Measurements from ENCODE around the gene NSD2.
"Not testable (repeated sequence)": the region's sequence is repeated elsewhere in the genome, so short reads cannot be mapped to it uniquely, and the experiment has no call there.

NSD2 gene

DNA sequence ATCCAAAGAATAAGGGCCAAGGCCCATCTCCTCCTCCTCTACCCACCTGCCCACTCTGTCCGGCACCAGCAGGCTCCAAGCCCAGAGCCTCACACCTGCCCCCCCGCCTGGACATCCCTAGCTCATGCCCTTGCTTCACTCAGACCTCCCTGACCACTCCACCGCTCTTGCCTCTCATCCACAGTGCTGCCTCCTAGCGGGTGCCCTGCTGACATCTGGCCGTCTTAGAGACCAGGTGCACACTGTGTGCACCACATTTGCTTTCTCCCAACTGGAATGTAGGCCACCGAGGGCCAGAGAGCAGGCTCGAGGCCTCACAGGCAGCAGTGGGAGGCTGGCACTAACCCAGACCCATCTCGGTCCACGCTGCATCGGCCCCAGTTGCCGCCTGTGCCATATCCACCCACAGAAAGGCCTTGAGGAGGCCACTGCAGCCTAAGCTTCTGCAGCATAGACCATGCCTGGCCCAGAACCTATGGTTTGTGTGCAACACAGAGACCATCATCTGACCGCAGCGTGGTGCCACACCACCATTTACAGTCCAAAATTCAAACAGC, 28.8 kb upstream of the NSD2 start:
- DNase-seq: no peak

DNA sequence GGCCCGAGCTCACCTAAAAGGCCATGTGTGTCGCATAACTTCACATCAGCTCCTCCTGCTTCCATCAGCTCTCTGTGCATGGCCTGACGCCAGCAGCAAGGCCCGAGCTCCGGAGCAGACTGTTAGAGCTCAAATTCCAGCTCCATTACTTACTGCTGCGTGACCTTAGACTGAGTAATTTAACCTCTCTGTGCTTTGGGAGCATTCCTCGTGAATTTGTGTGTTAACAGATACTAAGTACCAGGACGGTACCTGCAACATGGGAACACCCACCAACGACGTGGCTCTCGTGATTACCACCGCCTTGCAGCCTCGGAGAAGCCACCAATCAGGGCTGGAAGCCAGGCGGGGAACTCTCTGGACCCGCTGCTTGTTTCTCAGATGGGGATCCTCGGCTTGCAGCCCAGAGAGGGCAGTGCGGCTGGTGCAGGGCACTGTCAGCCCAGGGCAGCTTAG, 28.2 kb upstream of the NSD2 start:
- no peak for DNase-seq

DNA sequence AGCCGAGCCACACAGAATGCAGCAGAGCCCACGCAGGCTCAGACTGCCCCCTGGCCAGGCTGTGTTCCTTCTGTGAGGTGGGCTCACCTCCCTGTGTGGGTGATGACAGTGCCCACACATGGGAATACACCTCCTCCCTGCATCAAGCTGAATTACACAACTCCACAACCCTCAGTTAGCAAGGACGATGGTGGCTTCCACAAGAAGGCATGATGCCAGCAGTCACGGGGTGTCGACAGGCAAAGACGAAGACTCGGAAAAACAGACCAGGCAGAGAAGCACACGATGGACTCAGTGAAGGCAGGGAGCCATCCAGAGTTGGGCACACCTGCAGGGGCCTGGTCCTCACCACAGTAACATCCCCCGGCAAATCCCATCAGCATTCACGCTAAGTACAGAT, 27.3 kb upstream of the NSD2 start:
- DNase-seq: no peak

GRCh38 chr4:1844618-1845017, 26.6 kb upstream of the NSD2 start:
- DNase-seq: not testable (repeated sequence)

DNA sequence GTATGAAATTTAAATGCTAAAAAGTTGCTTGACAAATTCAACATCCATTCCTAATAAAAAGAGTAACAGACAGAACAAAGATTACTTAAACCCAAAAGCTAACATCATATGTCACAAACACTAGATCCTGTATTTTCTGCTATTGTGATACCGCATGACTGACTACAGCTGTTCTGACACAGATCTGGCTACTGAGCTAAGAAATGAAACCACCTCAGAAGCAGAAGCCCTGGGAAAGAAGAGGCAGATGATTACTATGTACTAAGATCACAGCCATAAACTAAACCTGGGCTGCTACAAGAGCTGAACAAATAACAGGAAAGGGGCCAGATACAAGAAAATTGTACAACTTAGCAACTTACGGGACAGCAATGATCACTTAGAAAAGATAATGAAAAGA, 24.6 kb upstream of the NSD2 start:
- DNase-seq: no peak

DNA sequence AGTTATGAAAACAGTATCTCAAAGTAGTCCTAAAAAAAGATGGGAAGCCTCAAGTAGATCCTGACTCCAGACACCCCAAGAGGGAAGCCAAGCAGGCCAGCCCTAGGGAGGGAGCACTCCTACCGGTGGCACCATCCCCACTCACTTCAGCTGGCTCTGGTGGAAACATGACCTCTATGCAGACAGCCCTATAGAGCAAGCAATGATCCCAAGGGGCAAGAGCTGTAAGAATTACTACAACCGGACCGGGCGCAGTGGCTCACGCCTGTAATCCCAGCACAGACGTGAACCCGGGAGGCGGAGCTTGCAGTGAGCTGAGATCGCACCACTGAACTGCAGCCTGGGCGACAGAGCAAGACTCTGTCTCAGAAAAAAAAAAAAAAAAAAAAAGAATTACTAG, 20.9 kb upstream of the NSD2 start:
- DNase-seq: no peak

- DNase-seq: no peak
Observed at GRCh38 chr4:1851160-1851559, 20.0 kb upstream of the NSD2 start.

GRCh38 chr4:1851575-1852410, 19.4 kb upstream of the NSD2 start:
- DNase-seq: no peak

GRCh38 chr4:1852904-1853623, 18.1 kb upstream of the NSD2 start:
- DNase-seq: no peak

GRCh38 chr4:1854752-1855151, 16.4 kb upstream of the NSD2 start:
- DNase-seq: no peak

GRCh38 chr4:1855333-1856070, 15.7 kb upstream of the NSD2 start:
- no peak for DNase-seq

- peak; percentile 95 for DNase-seq
Observed at GRCh38 chr4:1856071-1856942, 14.9 kb upstream of the NSD2 start, which contains the start of gene LETM1. Gene LETM1 (minus strand): TSS chr4:1856156. CDS start chr4:1855950, 206 bp downstream.

- DNase-seq: no peak
Observed at GRCh38 chr4:1856943-1857699, 14.1 kb upstream of the NSD2 start.

DNA sequence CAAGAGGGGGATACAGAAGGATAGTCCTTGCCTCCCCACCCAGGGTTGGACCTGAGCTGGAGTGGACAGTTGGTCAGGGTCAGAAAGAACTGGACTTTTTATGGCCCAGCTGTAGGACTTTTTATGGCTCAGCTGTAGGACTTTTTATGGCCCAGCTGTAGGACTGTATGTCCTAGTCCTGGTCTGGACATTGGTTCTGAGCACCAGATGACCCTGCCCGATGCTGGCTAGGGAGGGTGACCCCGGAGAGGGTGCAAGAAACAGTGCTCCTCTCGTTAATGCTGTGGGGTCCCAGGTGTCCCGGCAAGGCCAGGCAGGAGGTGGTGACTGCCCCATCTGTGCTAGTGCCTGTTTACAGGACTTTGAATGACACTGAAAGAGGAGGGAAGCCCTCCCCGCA, 13.3 kb upstream of the NSD2 start:
- no peak for DNase-seq

DNA sequence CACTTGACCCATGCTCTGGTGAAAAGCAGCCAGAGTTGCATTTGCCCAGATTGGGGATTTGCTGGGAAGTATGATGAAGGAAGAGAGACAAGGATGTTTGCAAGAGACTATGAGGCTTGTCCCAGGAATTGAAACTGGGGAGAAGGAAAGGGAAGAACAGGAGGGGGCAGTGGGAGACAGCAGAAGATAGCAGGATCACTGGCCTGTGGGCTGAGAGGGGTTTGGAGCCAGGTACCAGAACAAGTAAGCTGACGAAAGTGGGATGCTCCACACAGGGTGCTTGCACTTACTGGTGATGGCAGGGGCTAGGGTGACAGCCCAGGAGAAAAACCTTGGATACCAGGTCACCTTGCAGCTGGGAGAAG, 11.8 kb upstream of the NSD2 start:
- DNase-seq: no peak

DNA sequence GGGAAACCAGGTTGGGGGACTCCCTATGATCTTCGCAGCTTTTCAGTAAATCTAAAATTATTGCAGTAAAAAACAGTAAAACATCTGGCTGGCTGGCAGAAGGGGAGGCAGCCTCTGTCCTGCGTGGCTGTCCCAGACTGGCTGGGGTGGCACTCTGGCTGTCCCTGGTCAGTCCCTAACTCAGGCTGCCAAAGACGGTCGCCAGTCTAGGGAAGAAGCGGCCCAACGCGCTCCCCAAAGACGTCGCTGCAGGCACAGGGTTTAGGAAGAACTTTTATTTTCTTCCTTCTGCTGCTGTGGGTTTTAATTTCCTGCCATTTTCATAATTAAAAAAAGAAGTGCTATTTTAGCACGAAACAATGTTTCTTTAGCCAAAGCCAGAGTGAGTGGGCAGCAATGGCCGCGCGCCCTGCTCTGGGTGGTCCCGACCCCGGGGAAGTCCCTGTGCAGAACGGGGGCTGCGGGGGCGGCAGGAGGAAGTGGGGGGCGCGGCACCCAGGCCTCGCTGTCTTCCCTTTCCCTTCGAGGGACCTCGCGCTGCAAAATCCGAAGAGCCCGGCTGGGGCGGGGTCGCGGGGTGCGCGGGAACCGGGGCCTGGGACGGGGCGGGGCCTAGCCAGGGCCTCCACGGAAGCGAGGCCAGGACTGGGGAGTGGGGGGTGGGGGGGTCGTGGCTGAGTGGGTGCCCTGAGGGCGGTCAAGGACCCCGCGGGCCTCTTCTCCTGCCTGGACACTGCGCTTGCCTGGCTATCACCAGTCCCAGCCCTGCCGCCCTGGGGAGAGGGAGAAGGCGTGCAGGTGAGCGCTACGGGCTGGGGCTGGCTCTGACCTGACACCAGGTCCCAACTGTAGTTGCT, 8.9 kb upstream of the NSD2 start:
- no peak for DNase-seq

DNA sequence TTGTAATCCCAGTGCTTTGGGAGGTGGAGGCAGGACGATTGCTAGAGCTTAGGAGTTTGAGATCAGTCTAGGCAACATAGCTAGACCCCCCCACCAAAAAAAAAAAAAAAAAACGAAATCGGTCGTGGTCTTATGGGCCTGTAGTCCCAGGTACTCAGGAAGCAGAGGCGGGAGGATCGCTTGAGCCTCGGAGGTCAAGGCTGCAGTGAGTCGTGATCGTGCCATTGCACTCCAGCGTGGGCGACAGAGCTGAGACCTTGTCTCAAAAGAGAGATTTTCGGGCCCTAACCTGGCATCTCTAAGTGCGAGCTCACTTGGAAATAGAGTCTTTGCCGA, 8.3 kb upstream of the NSD2 start:
- no peak for DNase-seq

GRCh38 chr4:1863297-1864033, 7.7 kb upstream of the NSD2 start:
- DNase-seq: no peak

DNA sequence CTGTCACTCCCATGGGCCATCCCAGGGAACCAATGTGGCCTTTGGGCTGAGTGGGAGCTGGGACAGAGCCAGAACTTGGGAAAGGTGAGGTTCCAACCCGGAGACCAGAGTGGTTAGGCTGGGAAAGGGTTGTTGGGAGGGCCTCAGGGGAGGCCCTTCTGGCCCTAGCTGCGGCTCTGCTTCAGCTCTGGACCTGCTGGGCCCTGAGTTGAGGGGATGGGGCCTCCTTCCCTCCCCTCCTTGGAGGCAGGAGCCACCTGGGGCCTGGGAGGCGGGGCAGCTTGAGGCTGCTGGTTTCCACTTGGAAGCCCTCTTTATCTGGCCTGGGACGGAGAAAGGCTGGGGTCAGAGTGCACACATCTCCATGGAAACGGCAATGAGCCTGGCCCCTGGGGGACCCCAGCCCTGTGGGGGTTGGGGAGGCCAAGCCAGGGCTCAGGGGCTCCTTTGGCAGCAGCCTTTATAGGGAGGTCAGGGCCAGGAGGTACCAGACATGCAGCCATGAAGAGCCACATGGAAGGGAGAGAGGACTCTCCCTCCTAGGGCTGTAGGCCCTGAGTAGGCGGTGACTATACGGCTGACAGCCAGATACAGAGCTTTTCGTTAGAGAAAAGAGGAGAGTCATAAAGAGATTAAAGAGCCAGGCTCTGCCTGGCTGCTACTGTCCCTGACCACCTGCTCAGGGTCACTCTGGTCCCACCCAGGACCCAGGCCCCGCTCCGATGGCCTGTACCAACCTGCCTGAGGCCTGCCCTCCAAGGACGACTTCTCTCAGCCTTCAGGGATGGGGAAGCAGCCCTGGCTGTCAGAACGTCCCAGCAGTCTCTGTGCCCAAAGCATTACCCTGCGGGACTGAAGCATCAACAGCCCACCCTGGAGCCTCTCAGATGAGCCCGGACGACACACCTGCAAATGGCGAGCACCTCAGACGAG, 6.9 kb upstream of the NSD2 start:
- DNase-seq: no peak
